KBM-7 (cell line): ENCODE data around the gene SPTSSA.
A peak's percentile ranks its signal among the peaks of the same experiment; 100 is the strongest.

Experiments
- DNase-seq: peaks from one replicate; pipeline ENCODE4 v3.0.0-alpha.2; 2015
- in situ Hi-C: fragments of 300-500 bp; cut with MboI; formaldehyde crosslinking; loops from 2 replicates; pipeline ENCODE4 v1.14.3; 2020; ENCODE audit warnings: low sequenced_read_pairs, low pct_unique_long_range_greater_than_20kb, mixed read lengths

SPTSSA gene

DNA sequence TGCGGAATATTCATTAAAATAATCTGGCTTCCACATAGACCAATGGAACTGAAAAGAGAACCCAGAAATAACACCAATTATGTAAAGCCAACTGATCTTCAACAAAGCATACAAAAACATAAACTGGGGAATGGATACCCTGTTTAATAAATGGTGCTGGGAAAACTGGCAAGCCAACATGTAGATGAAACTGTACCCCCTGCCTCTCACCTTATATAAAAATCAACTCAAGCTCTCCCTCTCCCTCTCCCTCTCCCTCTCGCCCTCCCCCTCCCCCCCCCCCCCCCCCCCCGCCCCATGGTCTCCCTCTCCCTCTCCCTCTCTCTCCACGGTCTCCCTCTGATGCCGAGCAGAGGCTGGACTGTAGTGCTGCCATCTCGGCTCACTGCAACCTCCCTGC is 13.1 kb upstream of the SPTSSA start:
- DNase-seq, result no peak
- in situ Hi-C loops, result no loop called here

DNA sequence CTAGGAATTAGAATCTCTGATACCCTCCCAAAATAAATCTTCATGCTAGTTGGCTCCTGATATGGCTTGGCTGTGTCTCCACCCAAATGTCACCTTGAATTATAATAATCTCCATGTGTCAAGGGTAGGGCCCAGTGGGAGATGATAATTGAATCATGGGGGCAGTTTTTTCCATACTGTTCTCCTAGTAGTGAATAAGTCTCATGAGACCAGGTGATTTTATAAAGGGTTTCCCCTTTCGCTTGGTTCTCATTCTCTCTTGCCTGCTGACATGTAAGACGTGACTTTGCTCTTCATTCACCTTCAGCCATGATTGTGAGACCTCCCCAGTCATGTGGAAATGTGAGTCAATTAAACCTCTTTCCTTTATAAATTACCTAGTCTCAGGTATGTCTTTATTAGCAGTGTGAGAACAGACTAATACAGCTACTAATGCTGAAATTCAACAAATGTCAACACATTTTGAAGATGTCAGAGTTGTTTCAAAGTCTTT is 12.2 kb upstream of the SPTSSA start:
- no peak for DNase-seq
- in situ Hi-C loops, result no loop called here

DNA sequence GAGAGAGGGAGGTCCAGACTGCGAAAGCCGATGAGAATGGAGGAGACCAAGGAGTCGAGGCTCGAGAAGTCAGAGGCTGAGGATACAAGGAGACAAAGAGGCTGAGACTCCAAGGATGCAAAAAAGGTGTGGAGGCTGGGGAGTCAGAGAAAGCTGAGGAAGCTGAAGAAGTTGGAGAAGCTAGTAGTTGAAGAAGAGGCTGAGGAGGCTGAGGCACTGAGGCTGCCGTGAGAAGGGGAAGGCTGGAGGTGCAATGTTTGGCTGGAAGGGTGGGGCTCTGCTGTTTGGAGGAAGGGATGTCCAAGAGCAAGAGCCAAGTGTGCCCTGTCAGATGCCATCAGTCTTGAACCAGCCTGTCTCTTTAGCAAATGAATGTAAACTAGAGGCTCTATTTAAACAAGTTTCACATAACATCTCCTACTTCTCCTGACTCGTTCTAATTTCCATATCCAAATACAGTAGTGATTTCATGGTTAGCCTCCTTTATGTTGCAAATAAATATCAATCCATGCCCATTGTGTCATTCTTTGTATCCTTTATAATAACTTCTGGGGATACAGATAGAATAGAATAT is 10.8 kb upstream of the SPTSSA start:
- in situ Hi-C loops, result no loop called here
- DNase-seq, result no peak

DNA sequence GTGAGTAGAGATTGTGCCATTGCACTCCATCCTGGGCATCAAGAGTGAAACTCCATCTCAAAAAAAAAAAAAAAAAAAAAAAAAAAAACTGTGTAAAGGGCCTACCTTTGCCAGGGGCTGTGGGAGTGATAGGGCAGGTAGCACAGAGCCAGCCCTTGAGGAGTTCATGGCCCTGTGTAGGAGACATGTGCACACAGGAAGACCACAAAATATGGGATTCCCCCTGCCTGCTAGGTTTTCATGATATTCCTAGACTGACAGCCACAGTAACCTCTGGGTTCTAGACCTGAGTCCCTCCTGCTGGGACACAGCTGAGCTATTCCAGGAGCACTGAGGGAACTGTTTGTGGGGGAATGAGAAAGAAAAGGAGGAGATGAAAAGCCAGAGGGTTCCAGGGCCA is 8.3 kb upstream of the SPTSSA start:
- no peak for DNase-seq
- in situ Hi-C loops, result no loop called here

DNA sequence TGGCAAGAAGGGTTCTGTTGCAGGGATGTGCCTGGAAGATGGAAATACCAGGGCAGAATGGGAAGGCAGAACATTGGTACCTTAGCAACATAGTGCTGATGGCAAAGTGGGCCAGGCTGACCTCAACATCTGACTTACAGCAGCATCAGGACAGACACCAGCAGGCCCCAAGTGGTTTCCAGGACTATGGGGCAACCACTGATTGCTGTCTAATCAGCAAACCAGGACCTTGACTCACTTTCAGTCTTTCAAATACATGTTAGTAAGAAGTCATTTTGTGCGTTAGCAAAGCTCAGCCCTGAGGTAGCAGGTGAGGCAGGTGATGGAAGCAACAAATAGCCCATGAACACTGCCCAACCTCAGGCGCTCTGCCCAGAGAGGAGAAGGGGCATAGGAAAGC is 4.7 kb upstream of the SPTSSA start:
- in situ Hi-C loops, result no loop called here
- no peak for DNase-seq

DNA sequence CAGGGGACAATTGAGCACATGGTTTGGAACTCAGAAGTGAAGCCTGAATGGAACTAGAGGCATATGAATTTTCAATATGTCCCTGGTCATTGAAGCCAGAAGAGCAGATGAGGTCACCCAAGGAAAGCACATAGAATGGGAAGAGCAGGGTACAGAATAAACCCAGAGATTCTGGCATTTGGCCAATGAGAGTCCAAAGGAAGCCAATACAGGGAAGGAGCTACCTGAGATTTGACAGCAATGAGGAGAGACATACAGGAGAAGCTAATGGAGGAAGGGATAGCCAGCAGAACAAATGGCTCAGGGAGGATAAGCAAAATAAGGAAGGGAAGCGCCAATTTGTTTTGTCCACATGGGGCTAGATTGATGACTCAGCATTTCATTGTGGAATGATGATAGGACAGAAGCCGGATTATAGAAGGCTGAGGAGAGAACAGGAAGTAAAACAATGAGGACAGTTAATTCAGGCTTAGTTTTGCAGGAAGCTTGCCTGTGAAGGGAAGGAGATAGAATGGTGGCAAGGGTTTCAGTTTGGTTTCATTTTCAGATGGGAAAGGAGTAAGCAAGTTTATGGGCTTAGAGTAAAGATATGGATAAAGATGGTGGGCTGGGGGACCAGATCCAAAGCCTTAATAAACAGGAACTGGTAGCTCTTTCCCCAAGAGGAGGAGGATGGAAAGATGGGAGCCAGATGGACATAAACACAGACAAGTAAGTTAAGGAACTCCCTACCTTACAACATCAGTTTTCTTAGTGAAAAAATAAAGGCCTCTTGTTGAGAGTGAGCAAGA is 3.2 kb upstream of the SPTSSA start:
- in situ Hi-C loops, result no loop called here
- peak; percentile 86 for DNase-seq

DNA sequence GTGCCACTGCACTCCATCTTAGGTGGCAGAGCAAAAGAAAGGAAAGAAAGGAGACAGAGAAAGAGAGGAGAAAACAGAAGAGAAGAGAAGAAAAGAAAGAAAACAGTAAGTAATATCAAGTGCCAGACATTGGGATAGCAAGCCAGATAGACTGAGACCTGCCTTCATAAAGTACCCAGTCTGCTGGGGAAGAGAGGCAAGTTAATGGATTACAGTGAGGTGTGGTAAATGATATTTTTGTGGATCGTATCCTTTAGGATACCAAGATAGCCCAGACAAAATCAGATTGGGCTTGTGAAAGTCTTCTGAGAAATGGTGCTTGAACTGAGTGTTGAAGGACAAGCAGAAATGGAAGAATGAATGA is 1.5 kb upstream of the SPTSSA start:
- in situ Hi-C loops, result no loop called here
- no peak for DNase-seq

DNA sequence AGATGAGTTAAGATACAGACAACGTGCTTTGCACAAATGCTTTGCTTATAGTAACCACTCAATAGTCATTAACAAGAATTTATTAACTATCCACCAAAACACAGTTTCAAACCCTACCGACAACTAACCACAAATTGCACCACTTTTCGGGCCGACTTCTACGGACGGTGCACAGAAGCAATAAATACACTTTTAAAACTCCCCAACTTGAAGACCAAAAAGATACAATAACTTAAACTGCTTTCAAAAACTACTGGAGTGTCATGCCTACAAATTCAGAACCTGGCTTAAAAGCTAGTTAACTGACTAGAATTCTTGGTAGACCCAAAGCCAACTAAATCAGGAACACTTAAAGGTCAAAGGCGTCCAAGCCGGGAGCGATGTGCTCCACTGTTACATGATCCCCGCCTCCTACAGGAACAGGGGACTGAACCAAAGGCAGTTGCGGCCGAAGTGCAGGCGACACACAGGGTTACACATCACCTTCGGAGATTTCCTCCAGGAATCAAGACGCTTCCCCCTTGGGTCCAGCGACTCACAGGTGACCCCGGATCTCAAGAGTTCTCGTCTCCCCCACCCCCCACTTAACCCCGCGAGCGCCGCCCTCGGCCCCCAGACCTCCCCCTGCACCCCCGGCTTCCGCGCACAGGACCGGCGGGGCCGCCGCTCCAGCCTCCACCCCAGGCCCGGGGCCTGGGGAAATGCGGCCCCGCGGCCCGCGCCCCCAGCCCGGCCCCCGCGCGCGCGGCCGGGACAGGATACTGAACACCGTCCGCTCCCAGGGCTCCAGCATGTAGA is 507 bp downstream of the SPTSSA start:
- in situ Hi-C loops, result no loop called here
- peak; percentile 57 for DNase-seq

DNA sequence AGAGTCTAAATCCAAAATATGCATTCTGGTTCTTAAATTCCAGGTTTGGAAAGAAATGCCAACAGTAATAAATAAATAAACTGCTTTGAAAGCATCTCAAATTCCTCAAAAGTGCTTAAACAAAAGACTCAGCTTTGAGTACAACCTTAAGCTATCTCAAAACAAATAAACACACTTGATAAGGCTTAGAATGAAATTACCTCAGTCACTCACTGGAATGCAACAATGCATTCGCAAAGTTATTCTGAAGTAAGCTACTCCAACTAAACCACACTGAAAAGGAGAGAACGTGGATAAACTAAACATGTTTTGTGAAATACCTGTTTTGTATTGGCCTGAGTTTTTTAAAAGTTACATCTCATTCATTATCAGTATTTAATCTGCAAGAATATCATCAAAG is 1.2 kb downstream of the SPTSSA start:
- in situ Hi-C loops, result no loop called here

DNA sequence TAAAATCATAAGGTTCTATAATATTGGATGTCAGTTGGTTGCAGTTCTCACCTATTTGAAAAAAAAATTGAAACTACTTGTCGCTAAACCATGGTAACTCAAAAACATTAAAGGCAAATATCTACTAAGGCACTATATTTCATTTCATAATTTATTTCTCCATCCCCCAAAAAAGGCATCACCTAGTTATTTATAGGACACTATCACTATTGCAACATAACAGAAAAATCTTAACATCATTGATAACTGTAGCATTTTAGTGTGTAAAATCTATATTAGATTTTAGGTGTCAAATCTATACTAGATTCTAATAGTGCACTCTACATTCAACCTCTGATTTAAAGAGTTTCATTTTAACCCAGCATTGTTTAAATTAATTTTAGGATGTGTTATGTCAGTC is 1.7 kb downstream of the SPTSSA start:
- no peak for DNase-seq
- in situ Hi-C loops, result no loop called here

More for the DNA sequence above, 1.2 kb downstream of the SPTSSA start:
- no peak for DNase-seq

DNA sequence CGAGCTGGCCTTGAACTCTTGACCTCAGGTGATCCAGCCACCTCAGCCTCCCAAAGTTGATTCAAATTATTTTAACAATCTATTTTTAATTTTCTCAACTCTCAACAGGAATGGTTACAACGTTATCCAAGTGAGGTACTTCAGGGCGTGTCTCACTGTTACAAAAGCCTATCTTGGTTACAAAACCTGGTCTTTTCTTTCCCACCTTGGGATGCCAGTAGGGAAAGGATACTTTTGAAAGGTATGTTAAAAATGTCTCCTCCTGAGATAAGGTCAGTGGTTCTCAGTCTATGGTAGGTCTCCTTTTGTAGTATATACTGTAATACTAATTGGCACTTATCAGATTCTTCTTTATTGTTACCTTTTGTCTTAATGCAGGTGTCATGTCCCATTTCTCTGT is 4.9 kb downstream of the SPTSSA start:
- DNase-seq, result no peak
- in situ Hi-C loops, result no loop called here

DNA sequence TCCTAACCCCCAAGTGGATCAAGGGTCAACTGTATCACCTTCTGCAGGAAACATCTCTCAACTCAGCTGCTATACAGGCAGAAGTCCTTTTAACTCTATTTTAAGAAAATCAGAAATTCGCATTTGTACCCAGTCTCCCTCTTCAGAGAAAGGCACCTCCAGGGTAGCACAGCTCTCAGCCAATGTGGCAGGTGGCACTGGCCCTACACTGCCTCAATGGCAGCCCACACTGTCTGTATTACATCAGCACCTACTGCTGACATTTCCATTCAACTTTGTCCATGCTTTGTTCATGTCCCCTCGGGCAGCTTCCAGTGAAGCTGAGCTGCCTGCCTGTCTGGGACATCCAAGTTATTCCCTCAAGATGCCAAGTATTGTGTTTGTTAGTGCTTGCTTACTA is 8.8 kb downstream of the SPTSSA start:
- no peak for DNase-seq
- in situ Hi-C loops, result no loop called here

DNA sequence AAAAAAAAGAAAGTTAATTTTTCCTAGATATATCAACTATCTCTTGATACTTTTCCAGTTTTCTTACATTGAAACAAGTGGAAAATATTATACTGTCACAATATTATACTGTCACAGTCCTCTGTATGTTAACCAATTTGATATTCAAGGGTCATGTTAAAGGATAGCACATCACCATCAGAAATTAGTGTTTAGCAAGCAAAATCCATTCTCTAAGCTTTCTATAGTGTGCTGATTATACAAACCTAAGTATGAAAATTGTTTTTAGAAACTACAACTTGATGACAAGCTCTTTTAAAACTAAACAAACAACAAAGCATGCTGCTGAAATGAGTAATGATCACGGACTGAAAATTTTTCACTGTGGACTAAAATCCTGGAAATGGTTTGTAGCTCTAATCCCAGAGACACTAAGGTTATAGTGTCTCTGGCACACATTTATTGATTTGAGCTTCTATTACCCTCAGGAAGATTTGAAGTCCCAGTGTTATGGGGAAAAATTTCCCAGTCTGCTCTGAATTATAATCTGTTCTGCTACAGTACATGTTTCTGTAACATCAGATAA is 9.7 kb downstream of the SPTSSA start:
- no peak for DNase-seq
- in situ Hi-C loops, result no loop called here

DNA sequence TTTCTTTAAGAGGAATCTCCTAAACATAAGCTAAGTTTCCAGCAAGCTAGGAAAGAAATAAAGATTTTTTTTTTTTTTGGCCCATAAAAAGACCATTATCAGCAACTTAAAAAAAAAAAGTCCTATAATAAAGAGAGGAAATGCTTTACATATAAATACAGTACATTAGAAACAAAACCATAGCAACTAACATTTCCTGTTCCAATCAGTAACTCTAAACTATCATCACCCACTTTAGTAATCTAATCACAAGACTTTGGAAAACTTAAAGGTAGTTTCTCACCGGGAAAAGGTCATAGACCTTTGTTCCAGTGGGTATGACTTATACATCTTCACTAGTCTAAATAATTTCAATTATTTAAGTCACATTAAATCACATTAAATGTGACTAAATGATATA is 11.1 kb downstream of the SPTSSA start:
- in situ Hi-C loops, result no loop called here
- no peak for DNase-seq

DNA sequence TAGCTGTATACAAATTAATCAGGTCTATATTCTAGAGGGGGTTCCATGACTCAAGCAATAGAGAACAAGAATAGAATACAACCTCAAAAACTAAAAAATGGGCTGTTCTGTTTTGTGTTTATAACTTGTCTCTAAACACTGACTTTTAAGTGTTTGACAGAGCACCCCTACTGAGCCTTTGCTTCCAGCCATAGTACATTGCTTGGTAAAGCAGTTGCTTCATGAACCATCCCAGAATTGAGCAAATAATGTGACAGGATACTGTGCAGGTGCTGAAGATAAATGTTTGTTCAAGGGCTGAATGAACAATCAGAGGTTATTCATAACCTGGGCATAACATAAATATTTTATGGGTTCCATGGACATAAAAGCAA is 11.5 kb downstream of the SPTSSA start:
- in situ Hi-C loops, result no loop called here
- DNase-seq, result no peak

DNA sequence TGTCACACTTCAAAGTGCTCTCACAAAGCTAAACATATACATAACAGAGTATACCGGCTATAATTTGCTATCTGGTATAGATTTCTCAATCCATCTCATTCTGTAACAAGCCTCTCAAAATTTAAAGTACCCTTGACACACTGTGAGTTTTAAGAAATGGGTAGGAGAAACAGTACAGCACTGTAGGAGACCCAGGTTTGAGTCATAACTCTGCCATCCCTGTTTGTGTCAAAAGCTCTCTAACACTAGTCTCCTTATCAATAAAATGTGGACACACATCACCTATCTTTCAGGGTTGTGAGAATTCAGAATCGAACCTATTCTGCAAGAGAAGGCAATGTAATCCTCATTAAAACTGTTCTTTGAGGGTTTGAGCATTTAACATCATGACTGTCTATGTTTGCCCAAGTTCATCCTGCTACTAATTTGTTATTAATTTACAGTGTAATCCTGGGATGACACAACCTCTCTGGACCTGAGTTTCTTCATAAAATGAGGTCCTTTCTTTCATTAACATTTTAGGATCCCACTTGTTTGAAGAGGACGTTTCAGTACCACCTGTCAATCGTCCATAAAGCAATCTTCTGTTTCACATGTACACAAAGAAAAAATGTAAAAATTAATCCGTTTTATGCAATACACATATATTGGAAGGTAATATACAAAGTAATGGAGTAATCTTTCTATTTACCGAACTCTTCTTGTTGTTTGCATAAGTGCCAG is 12.1 kb downstream of the SPTSSA start:
- in situ Hi-C loops, result no loop called here
- no peak for DNase-seq

DNA sequence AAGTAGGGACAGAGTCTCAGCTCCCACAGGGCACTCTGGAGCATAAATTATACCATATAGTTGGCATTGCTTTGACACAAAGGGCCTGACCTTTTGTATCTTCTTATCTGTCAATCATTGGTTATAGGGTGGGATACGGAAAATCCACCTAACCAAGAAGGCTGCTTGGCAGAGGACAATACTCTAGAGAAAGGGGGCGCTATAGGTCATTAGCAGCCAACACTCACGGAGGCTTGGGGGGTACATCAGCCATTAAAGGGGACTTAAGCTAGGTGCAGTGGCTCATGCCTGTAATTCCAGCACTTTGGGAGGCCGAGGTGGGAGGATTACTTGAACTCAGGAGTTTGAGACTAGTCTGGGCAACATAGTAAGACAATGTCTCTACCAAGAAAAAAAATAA is 22.9 kb downstream of the SPTSSA start:
- in situ Hi-C loops, result no loop called here
- no peak for DNase-seq

DNA sequence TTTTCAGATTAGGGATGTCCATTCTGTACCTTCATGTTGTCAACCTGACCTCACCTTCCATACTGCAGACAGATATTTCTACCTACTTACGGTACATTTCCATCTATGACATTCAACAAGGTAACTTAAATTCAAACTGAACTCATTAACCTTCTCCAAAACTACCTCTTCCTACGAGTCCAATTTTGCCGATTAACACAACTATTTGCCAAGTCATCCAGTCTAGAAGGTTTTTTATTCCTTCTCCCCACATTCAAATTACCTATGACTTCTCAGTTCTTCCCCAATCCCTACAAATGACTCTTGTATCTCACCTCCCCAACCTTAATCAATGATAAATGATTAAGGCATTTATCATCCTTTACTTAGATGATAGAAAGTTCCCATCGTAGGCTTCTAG is 23.6 kb downstream of the SPTSSA start:
- in situ Hi-C loops, result no loop called here
- no peak for DNase-seq

DNA sequence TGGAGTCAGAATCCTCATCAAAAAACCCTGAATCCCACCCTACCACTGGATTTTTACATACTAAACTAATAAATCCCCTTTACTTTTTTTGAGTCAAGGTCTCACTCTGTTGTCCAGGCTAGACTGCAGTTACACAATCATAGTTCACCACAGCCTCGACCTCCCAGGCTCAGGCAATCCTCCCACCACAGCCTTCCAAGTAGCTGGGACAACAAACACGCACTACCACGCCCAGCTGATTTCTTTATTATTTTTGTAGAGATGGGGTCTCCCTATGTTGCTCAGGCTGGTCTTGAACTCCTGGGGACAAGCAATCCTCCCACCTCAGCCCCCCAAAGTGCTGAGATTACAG is 24.3 kb downstream of the SPTSSA start:
- no peak for DNase-seq
- in situ Hi-C loops, result no loop called here
